Smooth muscle cell (in vitro differentiated cells): Measurements from ENCODE around the gene BICD2. TPM values are rescaled to one million over a fixed set of nuclear protein-coding genes. Genes with fewer than 3 reads are reported as not detected.

Experiments used
- DNase-seq: peaks from one replicate; lab custom pipeline; 2025; ENCODE audit not compliant: unreplicated experiment; lab: John Stamatoyannopoulos, UW
- H2AFZ ChIP-seq: fragments of 200-600 bp; sonication (generic); 2 replicates; pipeline ENCODE4 v1.6.0; 2016; ENCODE audit warnings: antibody characterized with exemption, low read depth, mild to moderate bottlenecking
- H3F3A ChIP-seq: fragments of 200-600 bp; sonication (generic); 2 replicates; pipeline ENCODE4 v1.6.0; 2017; ENCODE audit warnings: antibody characterized with exemption, low read depth
- H3K27ac ChIP-seq: fragments of 200-600 bp; sonication (generic); 2 replicates; pipeline ENCODE4 v1.5.1; 2016; ENCODE audit warnings: low read depth, mild to moderate bottlenecking
- H3K27me3 ChIP-seq: fragments of 200-600 bp; sonication (generic); 2 replicates; pipeline ENCODE4 v1.6.1; 2016; ENCODE audit warnings: low read depth, mild to moderate bottlenecking
- H3K36me3 ChIP-seq: fragments of 200-600 bp; sonication (generic); 2 replicates; pipeline ENCODE4 v1.5.1; 2016; ENCODE audit warnings: low read depth
- H3K4me1 ChIP-seq: fragments of 200-600 bp; sonication (generic); 2 replicates; pipeline ENCODE4 v1.5.1; 2016; ENCODE audit warnings: low read depth
- H3K4me2 ChIP-seq: fragments of 200-600 bp; sonication (generic); 2 replicates; pipeline ENCODE4 v1.6.0; 2016; ENCODE audit warnings: mild to moderate bottlenecking
- H3K4me3 ChIP-seq: fragments of 200-600 bp; sonication (generic); 2 replicates; pipeline ENCODE4 v1.5.1; 2016; ENCODE audit warnings: mild to moderate bottlenecking
- H3K79me2 ChIP-seq: fragments of 200-600 bp; sonication (generic); 2 replicates; pipeline ENCODE4 v1.6.0; 2016; ENCODE audit warnings: low read depth, mild to moderate bottlenecking
- H3K9ac ChIP-seq: fragments of 200-600 bp; sonication (generic); 2 replicates; pipeline ENCODE4 v1.6.0; 2016; ENCODE audit warnings: low read depth
- H3K9me3 ChIP-seq: fragments of 200-600 bp; sonication (generic); replicated peaks from 2 replicates; pipeline ENCODE4 v1.5.1; 2016; ENCODE audit warnings: low read depth
- H4K20me1 ChIP-seq: fragments of 200-600 bp; sonication (generic); 2 replicates; pipeline ENCODE4 v1.6.0; 2016; ENCODE audit warnings: low read depth
- WGBS: methylation state at CpG from one replicate; pipeline ENCODE4 v1.1.7; 2016; ENCODE audit warnings: low lambda C conversion rate; 5-methylcytosine and 5-hydroxymethylcytosine counted together
- polyA plus RNA-seq: library from polyadenylated mRNA; unstranded; fragments of >200 nt; fragmentation: Nextera tagmentation; extraction: Ambion mirVana; gene quantifications from 2 replicates; pipeline ENCODE4 v1.2.1, GENCODE V29; 2016
- total RNA-seq: library from RNA; depleted of rRNA; stranded (reverse); fragments of >200 nt; gene quantifications from 2 replicates; pipeline ENCODE4 v1.2.3, GENCODE V29; 2014
- TF ChIP-seq, protein P1 (sequence below): fragments of 200-600 bp; sonication (generic); IDR thresholded peaks from 2 replicates; pipeline ENCODE4 v1.5.1; 2017; ENCODE audit warnings: borderline replicate concordance, mild to moderate bottlenecking, antibody characterized with exemption; ENCODE audit not compliant: insufficient read depth, poor library complexity, severe bottlenecking

The BICD2 gene
- total and polyA plus RNA-seq, 2 experiments from 2014 or later: 28.1 to 29.1 TPM

DNA sequence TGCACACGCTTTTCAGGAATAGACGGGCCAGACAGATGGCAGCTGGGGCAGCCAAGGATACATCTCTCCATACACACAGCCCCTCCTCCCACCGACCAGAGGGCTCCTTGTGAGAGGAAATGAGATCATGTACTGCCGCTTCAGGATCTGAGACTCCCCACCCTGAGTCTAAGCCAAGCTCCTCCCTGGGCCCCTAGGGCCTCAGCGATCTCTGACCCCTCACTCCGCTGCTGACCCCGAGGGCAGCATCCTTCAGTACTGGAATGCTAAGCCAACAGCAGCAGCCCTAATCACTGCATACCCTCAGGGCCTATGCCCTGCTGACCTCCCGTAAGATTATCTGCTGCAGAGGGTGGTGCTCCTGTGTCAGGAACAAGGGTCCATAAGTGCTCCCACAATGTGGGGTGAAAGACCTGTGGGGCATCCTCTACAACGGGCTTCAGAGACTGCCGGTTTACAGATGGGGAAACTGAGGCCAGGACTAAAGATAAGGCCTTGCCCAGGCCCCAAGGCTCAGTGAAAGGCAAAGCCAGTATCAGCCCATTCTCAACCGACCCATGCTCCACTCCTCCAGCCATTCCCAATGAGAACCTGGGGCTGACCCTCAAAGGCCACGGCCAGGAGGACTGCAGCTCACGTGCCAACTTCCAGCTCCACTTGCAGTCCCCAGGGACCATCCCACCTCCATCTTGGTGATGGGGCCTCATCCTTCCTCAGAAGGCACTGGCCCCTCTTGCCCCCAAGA lies 37.5 kb downstream of the BICD2 start:
- Histone ChIP-seq H3K9ac (no peak overlapping the region), H2AFZ (no peak overlapping the region), H3K4me2 (no peak overlapping the region), H3K9me3 (no peaks in the 10 kb centered on the region), H4K20me1 (peaks cover 91% of the 10 kb centered on the region), H3K27me3 (no peaks in the 10 kb centered on the region), H3K27ac (no peak overlapping the region), H3K4me3 (no peak overlapping the region), H3K36me3 (no peaks in the 10 kb centered on the region), H3K4me1 (no peaks in the 10 kb centered on the region), H3F3A (no peaks in the 10 kb centered on the region), H3K79me2 (peaks cover 27% of the 10 kb centered on the region)
- TF ChIP-seq, protein P1, sequence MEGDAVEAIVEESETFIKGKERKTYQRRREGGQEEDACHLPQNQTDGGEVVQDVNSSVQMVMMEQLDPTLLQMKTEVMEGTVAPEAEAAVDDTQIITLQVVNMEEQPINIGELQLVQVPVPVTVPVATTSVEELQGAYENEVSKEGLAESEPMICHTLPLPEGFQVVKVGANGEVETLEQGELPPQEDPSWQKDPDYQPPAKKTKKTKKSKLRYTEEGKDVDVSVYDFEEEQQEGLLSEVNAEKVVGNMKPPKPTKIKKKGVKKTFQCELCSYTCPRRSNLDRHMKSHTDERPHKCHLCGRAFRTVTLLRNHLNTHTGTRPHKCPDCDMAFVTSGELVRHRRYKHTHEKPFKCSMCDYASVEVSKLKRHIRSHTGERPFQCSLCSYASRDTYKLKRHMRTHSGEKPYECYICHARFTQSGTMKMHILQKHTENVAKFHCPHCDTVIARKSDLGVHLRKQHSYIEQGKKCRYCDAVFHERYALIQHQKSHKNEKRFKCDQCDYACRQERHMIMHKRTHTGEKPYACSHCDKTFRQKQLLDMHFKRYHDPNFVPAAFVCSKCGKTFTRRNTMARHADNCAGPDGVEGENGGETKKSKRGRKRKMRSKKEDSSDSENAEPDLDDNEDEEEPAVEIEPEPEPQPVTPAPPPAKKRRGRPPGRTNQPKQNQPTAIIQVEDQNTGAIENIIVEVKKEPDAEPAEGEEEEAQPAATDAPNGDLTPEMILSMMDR: no peak
- no peak for DNase-seq
- WGBS: 85% methylated on average over 13 of the region's 13 CpGs

DNA sequence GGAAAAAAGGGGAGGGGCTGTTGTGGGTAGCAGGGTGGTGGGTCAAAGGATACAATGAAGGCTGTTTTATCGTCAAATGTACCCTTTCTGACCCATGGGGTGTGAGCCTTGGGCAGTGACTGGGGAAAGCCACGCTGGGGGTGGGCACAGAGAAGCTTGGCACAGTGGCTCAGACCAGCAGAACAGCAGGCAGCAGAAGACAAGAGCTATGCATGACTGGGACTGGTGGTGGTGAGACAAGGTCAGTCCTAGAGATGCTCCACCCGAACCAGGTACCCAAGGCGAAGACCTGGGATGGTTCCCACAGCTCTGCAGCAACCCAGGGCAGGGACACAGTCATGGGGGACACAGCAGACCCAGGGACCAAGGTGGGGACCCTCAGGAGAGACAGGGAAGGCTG lies 38.3 kb downstream of the BICD2 start:
- H3K9me3 ChIP-seq: no peaks in the 10 kb centered on the region

DNA sequence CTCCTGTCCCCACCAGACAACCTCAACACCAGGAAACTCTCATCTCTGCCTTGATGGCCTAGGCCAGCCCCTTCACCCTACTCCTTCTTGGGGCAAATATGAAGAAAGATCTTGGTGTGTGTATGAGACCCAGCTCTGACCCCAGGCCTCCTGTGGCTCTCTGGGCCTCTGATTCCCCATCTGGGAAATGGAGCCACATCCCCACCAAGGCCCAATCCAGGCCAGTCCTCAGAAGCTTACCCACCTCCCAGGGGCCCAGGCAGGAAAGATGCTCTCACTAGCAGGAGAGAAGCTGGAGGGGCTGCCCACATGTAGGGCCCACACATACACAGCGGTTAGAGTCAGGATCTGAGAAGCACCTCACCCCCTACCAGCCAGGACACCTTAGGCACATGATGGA lies 38.9 kb downstream of the BICD2 start:
- Histone ChIP-seq H3K27ac (no peak overlapping the region), H3F3A (no peaks in the 10 kb centered on the region), H3K4me3 (no peak overlapping the region), H3K9me3 (no peaks in the 10 kb centered on the region), H4K20me1 (peaks cover 83% of the 10 kb centered on the region), H3K27me3 (no peaks in the 10 kb centered on the region), H3K4me1 (no peaks in the 10 kb centered on the region), H3K79me2 (peaks cover 13% of the 10 kb centered on the region), H2AFZ (no peak overlapping the region), H3K9ac (no peak overlapping the region), H3K4me2 (no peak overlapping the region), H3K36me3 (no peaks in the 10 kb centered on the region)
- 100% methylated on average over 1 of the region's 1 CpG for WGBS
- TF ChIP-seq, protein P1: no peak
- no peak for DNase-seq

More for the DNA sequence above, 38.3 kb downstream of the BICD2 start:
- DNase-seq: no peak
- TF ChIP-seq, protein P1: no peak
- Histone ChIP-seq H4K20me1 (peaks cover 89% of the 10 kb centered on the region), H2AFZ (no peak overlapping the region), H3K4me2 (no peak overlapping the region), H3F3A (no peaks in the 10 kb centered on the region), H3K36me3 (no peaks in the 10 kb centered on the region), H3K4me1 (no peaks in the 10 kb centered on the region), H3K4me3 (no peak overlapping the region), H3K79me2 (peaks cover 19% of the 10 kb centered on the region), H3K27ac (no peak overlapping the region), H3K9ac (no peak overlapping the region), H3K27me3 (no peaks in the 10 kb centered on the region)
- WGBS: 98% methylated on average over 4 of the region's 4 CpGs

DNA sequence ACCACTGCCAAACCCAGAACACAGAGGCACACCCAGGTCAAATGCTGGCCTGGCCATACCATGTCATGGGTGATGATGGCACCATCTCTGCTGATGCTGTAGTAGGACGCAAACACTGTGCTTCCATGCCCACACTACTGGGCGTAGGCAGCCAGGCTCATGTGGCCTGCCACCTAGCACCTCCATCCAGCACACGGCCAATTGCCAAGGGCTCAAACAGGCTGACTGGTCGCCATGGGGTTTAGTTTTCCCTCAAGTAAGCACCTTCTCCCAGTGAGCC lies 39.4 kb downstream of the BICD2 start:
- TF ChIP-seq, protein P1: no peak
- peaks cover 7% of the 10 kb centered on the region for H3K79me2 ChIP-seq
- H3K9ac ChIP-seq: no peak overlapping the region

More for the DNA sequence above, 39.4 kb downstream of the BICD2 start:
- Histone ChIP-seq H2AFZ (no peak overlapping the region), H3K27me3 (no peaks in the 10 kb centered on the region), H3K27ac (no peak overlapping the region), H4K20me1 (peaks cover 77% of the 10 kb centered on the region), H3K4me3 (no peak overlapping the region), H3F3A (no peaks in the 10 kb centered on the region), H3K4me2 (no peak overlapping the region), H3K4me1 (no peaks in the 10 kb centered on the region), H3K36me3 (no peaks in the 10 kb centered on the region), H3K9me3 (no peaks in the 10 kb centered on the region)
- no peak for DNase-seq
- 87% methylated on average over 4 of the region's 4 CpGs for WGBS
